ENCODE results near the gene DAZAP2. TPM values are rescaled to one million over a fixed set of nuclear protein-coding genes. Genes with fewer than 3 reads are reported as not detected.
A peak's percentile ranks its signal among the peaks of the same experiment; 100 is the strongest.

The DAZAP2 gene
- total RNA-seq, 2 experiments from 2014 or later, result 131 to 137 TPM

DNA sequence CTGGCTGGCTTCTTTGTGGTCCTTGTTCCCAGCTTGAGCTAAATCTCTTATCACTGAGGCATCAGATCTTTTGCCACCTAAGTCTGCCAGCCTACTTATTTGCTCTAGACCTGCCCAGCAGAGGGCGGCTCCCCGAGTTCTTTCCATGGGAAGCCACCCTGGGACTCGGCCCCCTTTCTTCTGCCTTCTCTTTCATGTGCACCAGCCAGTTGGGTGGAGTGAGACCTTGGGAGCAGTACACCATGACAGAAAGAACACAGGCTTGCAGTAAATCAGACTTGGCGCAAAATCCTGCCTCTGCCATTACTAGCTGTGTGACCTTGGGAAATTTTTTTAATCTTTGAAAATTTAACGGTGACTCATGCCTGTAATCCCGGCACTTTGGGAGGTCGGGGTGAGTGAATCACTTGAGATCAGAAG, 24.1 kb downstream of the DAZAP2 start:
- intact Hi-C loops (cut with micrococcal nuclease; ENCODE audit: unreplicated experiment), result loop anchor here (1.0 kb wide), 1 partner anchor 79 kb away; no protein-coding TSS in a partner anchor
- H4K20me1 ChIP-seq (ENCODE audit: insufficient read depth, low read length), result no peaks in the 10 kb centered on the region
- ChIA-PET POLR2A (interaction anchor here (0.6 to 1.4 kb wide), 4 partner anchors 17 to 70 kb away, joined by 3 to 5 read pairs (median 4); no protein-coding TSS in a partner anchor), CTCF (ENCODE audit: unreplicated experiment) (interaction anchor here (2.6 kb wide), 1 partner anchor 79 kb away, joined by 16 read pairs; no protein-coding TSS in a partner anchor)
- H2AFZ ChIP-seq (ENCODE audit: low read length), result no peak overlapping the region
- no peaks in the 10 kb centered on the region for H3K4me1 ChIP-seq (ENCODE audit: insufficient read depth, low read length, poor library complexity, severe bottlenecking)
- no peak overlapping the region for H3K4me3 ChIP-seq (ENCODE audit: low read depth, low read length, poor library complexity, severe bottlenecking)
- H3K36me3 ChIP-seq (ENCODE audit: insufficient read depth, low read length), result no peaks in the 10 kb centered on the region
- no peaks in the 10 kb centered on the region for H3K9me2 ChIP-seq (ENCODE audit: insufficient read depth, low read length)
- no peak overlapping the region for H3K4me2 ChIP-seq (ENCODE audit: low read length)
- H3K27ac ChIP-seq (ENCODE audit: low read depth, low read length, poor library complexity, severe bottlenecking), result no peak overlapping the region
- BruUV-seq (replicated peaks), result no TSS peak
- H3K9me3 ChIP-seq (ENCODE audit: low read length), result no peaks in the 10 kb centered on the region
- H3K79me2 ChIP-seq (ENCODE audit: insufficient read depth, low read depth, low read length), result no peaks in the 10 kb centered on the region
- no peak for TF ChIP-seq EZH2phosphoT487 (IDR thresholded peaks at IDR 0.05; ENCODE audit: borderline replicate concordance, low read depth, low read length)
- peak; percentile 76 for TF ChIP-seq CTCF (conservative IDR thresholded peaks at IDR 0.05; ENCODE audit: low read length)
- peak; percentile 60 for DNase-seq (ENCODE audit: low spot score)

DNA sequence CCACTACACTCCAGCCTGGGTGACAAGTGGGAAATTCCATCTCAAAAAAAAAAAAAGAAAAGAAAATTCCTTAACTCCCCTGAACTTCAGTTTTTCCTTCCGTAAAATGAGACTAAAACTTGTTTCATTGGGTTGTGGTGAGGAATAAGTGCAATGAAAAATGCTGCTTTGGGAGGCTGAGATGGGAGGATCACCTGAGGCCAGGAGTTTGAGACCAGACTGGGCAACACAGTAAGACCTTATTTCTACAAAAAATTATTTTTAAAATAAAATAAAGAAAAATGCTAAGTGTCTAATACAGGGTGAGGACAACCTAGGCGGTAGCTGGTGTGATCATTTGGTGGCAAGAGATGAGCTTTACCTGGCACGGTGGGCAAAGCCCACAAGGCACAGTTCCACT, 24.7 kb downstream of the DAZAP2 start:
- TF ChIP-seq CTCF (conservative IDR thresholded peaks at IDR 0.05; ENCODE audit: low read length), result no peak
- TF ChIP-seq EZH2phosphoT487 (IDR thresholded peaks at IDR 0.05; ENCODE audit: borderline replicate concordance, low read depth, low read length), result no peak
- no peak for DNase-seq (ENCODE audit: low spot score)
- H2AFZ ChIP-seq (ENCODE audit: low read length), result no peak overlapping the region
- H3K9me2 ChIP-seq (ENCODE audit: insufficient read depth, low read length), result no peaks in the 10 kb centered on the region
- H4K20me1 ChIP-seq (ENCODE audit: insufficient read depth, low read length), result no peaks in the 10 kb centered on the region
- H3K27ac ChIP-seq (ENCODE audit: low read depth, low read length, poor library complexity, severe bottlenecking), result no peak overlapping the region
- BruUV-seq (replicated peaks), result no TSS peak
- no peaks in the 10 kb centered on the region for H3K79me2 ChIP-seq (ENCODE audit: insufficient read depth, low read depth, low read length)
- H3K4me3 ChIP-seq (ENCODE audit: low read depth, low read length, poor library complexity, severe bottlenecking), result no peak overlapping the region
- intact Hi-C loops (cut with micrococcal nuclease; ENCODE audit: unreplicated experiment), result no loop called here
- no peaks in the 10 kb centered on the region for H3K9me3 ChIP-seq (ENCODE audit: low read length)
- H3K36me3 ChIP-seq (ENCODE audit: insufficient read depth, low read length), result no peaks in the 10 kb centered on the region
- no peak overlapping the region for H3K4me2 ChIP-seq (ENCODE audit: low read length)
- ChIA-PET CTCF (ENCODE audit: unreplicated experiment) (interaction anchor here (2.6 kb wide), 1 partner anchor 78 kb away, joined by 16 read pairs; no protein-coding TSS in a partner anchor), POLR2A (interaction anchor here (1.4 kb wide), 1 partner anchor 20 kb away, joined by 5 read pairs; no protein-coding TSS in a partner anchor)
- H3K4me1 ChIP-seq (ENCODE audit: insufficient read depth, low read length, poor library complexity, severe bottlenecking), result no peaks in the 10 kb centered on the region

GRCh38 chr12:51264297-51264696, 25.7 kb downstream of the DAZAP2 start:
- Histone ChIP-seq H3K36me3 (ENCODE audit: insufficient read depth, low read length) (no peaks in the 10 kb centered on the region), H3K4me1 (ENCODE audit: insufficient read depth, low read length, poor library complexity, severe bottlenecking) (no peaks in the 10 kb centered on the region), H2AFZ (ENCODE audit: low read length) (no peak overlapping the region), H3K9me3 (ENCODE audit: low read length) (no peaks in the 10 kb centered on the region), H3K27ac (ENCODE audit: low read depth, low read length, poor library complexity, severe bottlenecking) (no peak overlapping the region), H3K9me2 (ENCODE audit: insufficient read depth, low read length) (no peaks in the 10 kb centered on the region), H4K20me1 (ENCODE audit: insufficient read depth, low read length) (no peaks in the 10 kb centered on the region), H3K79me2 (ENCODE audit: insufficient read depth, low read depth, low read length) (no peaks in the 10 kb centered on the region), H3K4me3 (ENCODE audit: low read depth, low read length, poor library complexity, severe bottlenecking) (no peak overlapping the region), H3K4me2 (ENCODE audit: low read length) (no peak overlapping the region)
- no peak for TF ChIP-seq CTCF (conservative IDR thresholded peaks at IDR 0.05; ENCODE audit: low read length)
- no peak for TF ChIP-seq EZH2phosphoT487 (IDR thresholded peaks at IDR 0.05; ENCODE audit: borderline replicate concordance, low read depth, low read length)
- intact Hi-C loops (cut with micrococcal nuclease; ENCODE audit: unreplicated experiment), result no loop called here
- POLR2A ChIA-PET, result interaction anchor here (0.7 kb wide), 1 partner anchor 40 kb away, joined by 4 read pairs; no protein-coding TSS in a partner anchor
- DNase-seq (ENCODE audit: low spot score), result no peak
- BruUV-seq (replicated peaks), result no TSS peak
- CTCF ChIA-PET (ENCODE audit: unreplicated experiment), result interaction anchor here (0.7 kb wide), 1 partner anchor 11 kb away, joined by 3 read pairs; no protein-coding TSS in a partner anchor

Data from OCI-LY7 (cell line).